ENCODE results near the gene KRT17. TPM values are rescaled to one million over a fixed set of nuclear protein-coding genes. Genes with fewer than 3 reads are reported as not detected.
"Not testable (repeated sequence)": the region's sequence is repeated elsewhere in the genome, so short reads cannot be mapped to it uniquely, and the experiment has no call there.

KRT17 gene
- total and polyA plus RNA-seq, 8 donors, result 0.42 to 28.4 (median 2.0) TPM

DNA sequence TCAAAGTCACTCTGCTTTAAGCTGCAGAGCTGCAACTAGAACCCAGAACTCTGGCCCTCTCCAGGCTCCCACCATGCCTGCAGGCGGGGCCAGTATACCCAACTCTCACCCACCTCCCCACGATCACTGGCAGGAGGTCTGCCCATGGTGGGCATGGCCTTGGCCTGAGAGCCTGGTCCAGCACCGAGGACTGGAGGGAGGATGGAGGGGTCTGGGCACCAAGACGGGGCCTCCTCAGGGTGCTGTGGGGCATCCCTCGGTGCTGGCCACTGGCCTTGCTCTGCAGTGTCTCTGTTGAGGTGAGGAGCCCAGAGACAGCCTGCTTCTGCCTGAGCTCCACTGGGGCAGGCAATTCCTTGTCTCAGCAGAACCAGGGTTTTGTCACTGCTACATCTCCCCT lies 10.3 kb downstream of the KRT17 start:
- H3K27ac ChIP-seq, result no peak overlapping the region
- ATAC-seq, result no peak
- intact Hi-C loops (cut with DNase I), result no loop called here
- no peak overlapping the region for H3K4me3 ChIP-seq
- no peak for TF ChIP-seq CTCF (IDR thresholded peaks at IDR 0.05)
- H3K36me3 ChIP-seq, result no peaks in the 10 kb centered on the region
- H3K9me3 ChIP-seq, result no peaks in the 10 kb centered on the region
- WGBS, 2 donors, result 74 to 75% methylated on average over 5 of the region's 5 CpGs
- no peak for DNase-seq
- no peak for FAIRE-seq
- no peaks in the 10 kb centered on the region for H3K4me1 ChIP-seq
- H3K27me3 ChIP-seq, result no peaks in the 10 kb centered on the region

DNA sequence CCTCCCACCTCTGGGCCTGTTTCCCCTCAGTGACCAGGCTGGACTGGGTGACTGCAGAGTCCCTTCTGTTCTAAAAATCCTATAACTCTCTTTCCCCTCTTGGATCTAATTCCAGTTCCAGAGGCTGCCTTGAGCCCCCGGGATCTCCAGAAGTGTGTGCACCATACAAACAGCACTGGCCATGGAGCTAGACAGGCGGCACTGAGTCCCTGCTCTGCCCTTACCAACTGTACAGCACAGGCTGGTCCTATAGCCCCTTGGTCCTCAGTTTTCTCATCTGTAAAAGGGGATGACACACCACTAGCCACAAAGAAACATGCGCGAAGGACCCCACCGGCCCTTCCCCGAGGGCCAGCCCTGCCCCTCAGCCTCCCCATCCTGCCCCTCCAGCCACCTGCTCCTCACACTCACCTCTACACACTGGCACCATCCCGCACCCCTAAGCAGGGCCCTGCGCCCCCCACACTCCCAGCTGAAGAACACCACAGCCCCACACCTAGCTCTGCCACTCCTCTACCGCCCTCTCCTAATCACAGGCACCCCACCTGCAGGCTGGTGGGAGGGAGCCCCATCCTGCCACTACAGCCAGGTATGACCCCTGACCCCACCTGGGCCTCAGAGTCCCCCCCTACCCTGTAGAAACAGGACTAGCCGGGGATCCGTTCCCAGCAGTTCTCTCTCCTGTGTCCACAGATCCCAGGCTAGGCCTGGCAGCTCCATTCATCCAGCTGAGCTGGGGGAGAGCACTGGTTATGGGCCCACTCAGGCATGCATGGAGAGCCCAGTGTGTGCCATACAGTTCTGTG lies 10.9 kb downstream of the KRT17 start:
- 64 to 71% methylated on average over 9 to 11 of the region's 11 CpGs for WGBS, 2 donors
- DNase-seq, result no peak
- H3K4me3 ChIP-seq, result no peak overlapping the region
- no peak for ATAC-seq
- intact Hi-C loops (cut with DNase I), result no loop called here
- no peaks in the 10 kb centered on the region for H3K4me1 ChIP-seq
- H3K27ac ChIP-seq, result no peak overlapping the region
- no peaks in the 10 kb centered on the region for H3K27me3 ChIP-seq
- H3K9me3 ChIP-seq, result no peaks in the 10 kb centered on the region
- H3K36me3 ChIP-seq, result no peaks in the 10 kb centered on the region
- no peak for FAIRE-seq
- no peak for TF ChIP-seq CTCF (IDR thresholded peaks at IDR 0.05)

DNA sequence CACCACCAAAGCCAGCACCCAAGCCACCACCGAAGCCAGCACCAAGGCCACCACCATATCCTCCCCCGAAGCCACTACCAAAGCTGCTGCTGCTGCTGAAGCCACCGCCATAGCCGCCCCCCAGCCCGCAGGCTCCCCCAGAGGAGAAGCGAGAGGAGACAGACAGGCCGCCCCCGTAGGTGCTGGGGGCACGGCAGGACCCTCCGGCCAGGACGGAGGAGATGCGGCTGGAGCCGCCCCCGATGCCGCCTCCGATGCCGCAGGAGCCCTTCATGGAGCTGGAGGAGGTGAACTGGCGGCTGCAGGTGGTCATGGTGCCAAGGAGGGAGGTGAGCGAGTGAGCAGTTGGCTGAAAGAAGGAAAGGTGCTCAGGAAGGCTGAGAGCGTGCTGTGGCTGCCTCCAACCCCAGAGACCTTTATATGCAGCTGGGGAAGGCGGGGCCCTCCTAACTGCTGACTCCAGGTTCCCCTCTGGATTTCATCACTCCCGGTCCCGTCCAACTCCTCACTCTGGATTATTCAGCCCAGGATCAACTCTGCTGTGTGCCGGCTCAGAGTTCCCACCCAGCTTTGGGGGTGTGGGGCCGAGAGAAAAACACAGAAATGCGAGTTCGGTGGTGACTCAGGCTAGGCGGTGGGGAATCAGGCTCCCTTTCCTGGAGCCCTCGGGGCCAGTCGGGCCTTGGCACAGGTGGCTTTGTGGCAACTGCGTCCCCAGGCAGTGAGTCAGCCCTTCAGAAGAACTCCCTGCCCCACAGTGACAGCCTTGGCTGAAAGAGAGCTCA lies 11.8 kb downstream of the KRT17 start, which contains the start of gene KRT16:
Gene KRT16 (minus strand): TSS at position 392 of the 785 bp plus-strand sequence. CDS start 79 bp downstream, at position 313.
- 64 to 74% methylated on average over 31 of the region's 31 CpGs for WGBS, 2 donors
- H3K36me3 ChIP-seq; FAIRE-seq; H3K4me1 ChIP-seq; H3K27ac ChIP-seq; H3K4me3 ChIP-seq; H3K9me3 ChIP-seq; intact Hi-C loops (cut with DNase I); H3K27me3 ChIP-seq: not testable (repeated sequence)
- ATAC-seq, result peak in 1 of 4 donors; percentile 65
- DNase-seq, result peak in 1 of 6 donors; percentile 48

DNA sequence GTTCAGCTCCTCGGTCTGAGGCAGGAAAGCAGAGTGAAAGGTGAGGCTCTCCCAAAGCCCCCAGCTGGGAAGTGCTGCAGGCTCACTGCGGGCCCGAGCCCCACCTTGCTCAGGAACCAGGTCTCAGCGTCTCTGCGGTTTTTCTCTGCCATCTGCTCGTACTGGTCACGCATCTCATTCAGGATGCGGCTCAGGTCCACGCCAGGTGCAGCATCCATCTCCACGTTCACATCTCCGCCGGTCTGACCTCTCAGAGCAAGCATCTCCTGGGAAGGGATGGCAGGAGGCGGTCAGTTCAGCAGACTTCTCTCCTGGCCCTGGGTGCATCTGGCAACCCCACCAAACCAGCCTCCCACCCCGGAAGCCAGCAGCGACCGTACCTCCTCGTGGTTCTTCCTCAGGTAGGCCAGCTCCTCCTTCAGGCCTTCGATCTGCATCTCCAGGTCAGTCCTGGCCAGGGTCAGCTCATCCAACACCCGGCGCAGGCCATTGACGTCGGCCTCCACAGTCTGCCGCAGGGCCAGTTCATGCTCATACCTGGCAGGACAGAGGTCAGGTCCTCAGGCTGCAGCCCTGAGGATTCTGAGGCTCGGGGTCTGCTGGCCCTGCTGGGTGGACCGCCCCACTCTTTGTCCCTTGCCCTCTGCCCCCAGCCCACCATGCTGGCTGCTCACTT lies 13.3 kb downstream of the KRT17 start:
- intact Hi-C loops (cut with DNase I), result no loop called here
- DNase-seq (no peak), FAIRE-seq (no peak), ATAC-seq (no peak)
- Histone ChIP-seq H3K36me3 (no peaks in the 10 kb centered on the region), H3K4me1 (no peaks in the 10 kb centered on the region), H3K27ac (no peak overlapping the region), H3K9me3 (no peaks in the 10 kb centered on the region), H3K4me3 (no peak overlapping the region), H3K27me3 (no peaks in the 10 kb centered on the region)
- no peak for TF ChIP-seq CTCF (IDR thresholded peaks at IDR 0.05)
- 69 to 75% methylated on average over 25 of the region's 25 CpGs for WGBS, 2 donors

DNA sequence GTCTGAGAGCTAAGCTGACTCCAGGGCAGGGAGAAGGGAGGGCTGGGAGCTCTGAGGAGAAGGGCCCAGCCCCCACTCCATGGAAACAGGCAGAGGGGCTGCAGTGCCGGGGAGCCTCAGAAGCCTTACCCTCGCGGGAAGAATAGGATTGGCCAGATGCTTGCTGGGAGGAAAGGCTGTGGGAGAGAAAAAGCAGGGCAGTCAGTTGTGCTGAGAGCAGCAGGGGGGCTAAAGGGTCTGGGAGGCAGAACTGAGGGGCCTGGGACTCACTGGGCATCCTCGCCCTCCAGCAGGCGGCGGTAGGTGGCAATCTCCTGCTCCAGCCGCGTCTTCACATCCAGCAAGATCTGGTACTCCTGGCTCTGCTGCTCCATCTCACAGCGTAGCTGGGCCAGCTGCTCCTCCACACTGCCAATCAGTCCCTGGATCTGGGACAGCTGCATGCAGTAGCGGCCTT lies 14.3 kb downstream of the KRT17 start:
- H3K27ac ChIP-seq; H3K4me1 ChIP-seq; H3K27me3 ChIP-seq; FAIRE-seq; H3K36me3 ChIP-seq; ATAC-seq; DNase-seq; H3K4me3 ChIP-seq; intact Hi-C loops (cut with DNase I); H3K9me3 ChIP-seq: not testable (repeated sequence)
- 8 to 20% methylated on average over 9 to 10 of the region's 10 CpGs for WGBS, 2 donors

GRCh38 chr17:41606930-41607329 lies 17.4 kb downstream of the KRT17 start:
- H3K27ac ChIP-seq; ATAC-seq; intact Hi-C loops (cut with DNase I); H3K36me3 ChIP-seq; H3K4me3 ChIP-seq; H3K27me3 ChIP-seq; DNase-seq; FAIRE-seq; H3K4me1 ChIP-seq; H3K9me3 ChIP-seq: not testable (repeated sequence)
- 55 to 67% methylated on average over 4 of the region's 4 CpGs for WGBS, 2 donors
